NCI-H146 treated with DMSO at 0.1 percent for 48 hours (cell line): Measurements from ENCODE around the gene CDC6.
A peak's percentile ranks its signal among the peaks of the same experiment; 100 is the strongest.

Experiments used
- DNase-seq: peaks from one replicate; lab custom pipeline; 2025; ENCODE audit not compliant: unreplicated experiment; lab: John Stamatoyannopoulos, UW

CDC6 gene

GRCh38 chr17:40340327-40340726 lies 52.6 kb downstream of the CDC6 start:
- no peak for DNase-seq

- DNase-seq = peak; percentile 58
Observed at GRCh38 chr17:40340880-40341807, 53.5 kb downstream of the CDC6 start.

- peak; percentile 58 for DNase-seq
Observed at GRCh38 chr17:40341808-40342503, 54.3 kb downstream of the CDC6 start.

GRCh38 chr17:40342504-40343218 lies 55.0 kb downstream of the CDC6 start:
- no peak for DNase-seq

GRCh38 chr17:40343219-40344119 lies 55.8 kb downstream of the CDC6 start:
- DNase-seq = no peak

- no peak for DNase-seq
Observed at GRCh38 chr17:40344421-40345160, 56.9 kb downstream of the CDC6 start.

GRCh38 chr17:40345161-40345993 lies 57.7 kb downstream of the CDC6 start:
- peak; percentile 28 for DNase-seq

GRCh38 chr17:40345994-40346764 lies 58.5 kb downstream of the CDC6 start:
- DNase-seq = no peak

- no peak for DNase-seq
Observed at GRCh38 chr17:40346765-40347158, 59.1 kb downstream of the CDC6 start.

GRCh38 chr17:40347319-40348135 lies 59.8 kb downstream of the CDC6 start:
- no peak for DNase-seq

- no peak for DNase-seq
Observed at GRCh38 chr17:40348136-40348504, 60.4 kb downstream of the CDC6 start.

GRCh38 chr17:40348562-40349476 lies 61.1 kb downstream of the CDC6 start:
- no peak for DNase-seq

GRCh38 chr17:40349477-40349894 lies 61.8 kb downstream of the CDC6 start:
- DNase-seq = no peak

- DNase-seq = no peak
Observed at GRCh38 chr17:40349895-40350688, 62.4 kb downstream of the CDC6 start.

- DNase-seq = no peak
Observed at GRCh38 chr17:40350689-40351358, 63.1 kb downstream of the CDC6 start.
